ENCODE measurements around the gene PSMC2.

Gene PSMC2

DNA sequence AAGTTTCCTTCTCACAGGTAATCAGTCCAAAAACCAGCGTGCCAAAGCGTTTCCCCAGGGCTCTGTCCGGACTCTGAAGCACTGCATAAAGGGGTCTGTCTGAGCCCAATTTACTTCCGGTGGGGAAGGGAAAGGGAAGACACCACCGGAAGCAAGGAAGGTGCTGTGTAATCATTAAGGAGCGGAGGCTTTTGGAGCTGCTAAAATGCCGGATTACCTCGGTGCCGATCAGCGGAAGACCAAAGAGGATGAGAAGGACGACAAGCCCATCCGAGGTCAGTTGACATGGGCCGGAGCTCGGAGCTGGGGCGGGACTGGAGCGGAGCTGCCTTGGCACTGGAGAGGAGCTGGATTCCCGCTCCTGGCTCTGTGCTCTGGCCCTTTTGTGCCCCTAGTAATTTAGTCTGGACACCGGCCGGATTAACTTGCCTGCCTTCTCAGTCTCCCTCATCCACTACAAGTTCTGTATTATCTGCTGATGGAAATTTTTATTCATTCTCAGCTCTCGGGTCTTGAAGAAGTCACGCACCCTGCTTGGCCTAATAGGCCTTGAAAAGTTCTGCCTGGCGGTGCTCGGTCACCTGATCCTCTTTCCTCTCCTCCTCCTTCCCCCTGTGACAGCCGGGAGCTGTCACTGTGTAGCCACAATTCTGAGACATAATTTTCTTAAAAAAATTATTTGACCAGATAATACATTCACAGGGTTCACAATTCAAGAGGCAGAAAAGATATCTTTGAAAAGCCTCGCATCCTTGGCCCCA is at the start of gene PSMC2:
PSMC2 (plus strand) TSS at position 137 of the 761 bp plus-strand sequence; CDS start at position 206, 69 bp downstream.
- no peak for FAIRE-seq

DNA sequence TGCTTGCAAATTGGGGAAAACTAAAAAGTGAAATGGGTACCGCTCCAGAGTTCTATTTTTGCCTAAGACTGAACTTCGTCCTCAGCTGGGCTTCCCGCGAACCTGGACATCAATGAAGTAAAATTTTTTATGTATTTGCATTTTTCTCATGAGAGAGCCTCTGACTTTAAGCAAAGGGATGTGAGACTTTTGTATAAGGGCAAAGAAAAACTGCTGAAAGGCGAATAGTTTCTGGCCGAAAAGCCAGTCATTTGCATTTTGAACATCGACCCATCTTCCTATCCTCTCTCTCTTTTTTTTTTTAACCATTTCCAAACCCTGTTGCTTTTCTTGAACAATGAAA is 49.6 kb upstream of the PSMC2 start:
- no peak for FAIRE-seq

DNA sequence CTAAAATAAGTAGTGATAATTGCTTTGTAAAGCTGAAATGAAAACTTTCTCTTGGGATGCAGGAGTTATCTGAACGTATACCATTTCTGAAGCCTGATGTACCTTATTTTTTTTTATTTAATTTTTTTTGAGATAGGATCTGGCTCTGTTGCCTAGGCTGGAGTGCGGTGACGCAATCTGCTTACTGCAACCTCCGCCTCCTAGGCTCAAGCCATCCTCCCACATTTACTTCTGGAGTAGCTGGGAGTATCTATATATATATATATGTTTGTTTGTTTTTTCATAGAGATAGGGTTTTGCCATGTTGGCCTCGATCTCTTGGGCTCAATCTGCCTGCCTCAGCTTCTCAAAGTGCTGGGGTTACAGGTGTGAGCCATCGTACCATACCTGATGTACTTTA is 47.8 kb upstream of the PSMC2 start:
- no peak for FAIRE-seq

DNA sequence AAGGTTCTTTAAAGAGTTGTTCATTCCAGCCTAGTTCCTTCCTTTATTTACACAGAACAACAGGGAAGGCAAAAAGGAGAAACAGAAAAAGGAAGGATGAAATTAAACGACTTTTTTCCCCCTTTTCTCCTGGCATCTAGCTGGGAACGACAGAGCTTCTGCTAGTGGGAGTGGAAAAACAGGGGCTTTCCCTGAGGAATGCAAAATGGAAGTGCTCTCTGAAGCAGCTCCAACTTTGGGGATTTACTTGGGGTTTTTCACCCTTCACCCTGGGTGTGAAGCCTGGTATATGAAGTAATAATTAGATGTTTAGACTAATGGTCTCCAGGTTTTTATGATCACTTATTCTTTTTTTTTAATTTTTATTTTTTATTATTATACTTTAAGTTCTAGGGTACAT is 46.0 kb upstream of the PSMC2 start:
- no peak for FAIRE-seq

DNA sequence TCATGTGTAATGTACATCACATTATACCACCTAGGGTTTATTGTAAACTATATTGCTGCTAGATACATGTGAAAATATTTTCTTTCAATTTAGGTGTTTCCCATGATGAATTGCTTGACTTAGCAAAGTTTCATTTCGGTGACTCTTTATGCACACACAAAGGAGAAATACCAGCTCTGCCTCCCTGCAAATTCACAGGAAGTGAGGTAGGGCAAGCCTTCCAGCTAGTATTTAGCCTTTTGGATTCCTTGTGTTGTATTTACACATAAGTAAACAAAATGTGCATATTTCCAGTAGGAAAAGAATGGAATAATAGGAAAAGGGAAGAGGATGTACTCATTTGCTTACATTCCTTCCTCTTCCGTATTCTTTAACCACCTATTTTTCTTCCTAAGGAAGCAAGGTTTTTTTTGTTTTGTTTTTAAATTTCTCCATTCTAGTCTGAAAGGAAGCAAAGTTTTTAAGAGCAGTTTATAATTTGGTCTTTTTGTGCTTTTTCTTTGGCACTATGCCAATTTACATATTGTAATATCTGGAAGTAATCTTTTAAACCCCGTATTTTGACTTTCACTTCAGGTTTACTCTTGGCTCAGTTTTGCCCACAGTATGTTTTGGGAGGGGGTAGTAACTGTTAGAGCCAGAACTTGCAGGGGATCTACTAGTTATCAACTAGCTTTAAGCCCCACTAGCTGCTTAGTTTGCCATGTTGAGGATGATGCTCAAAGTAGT is 39.8 kb upstream of the PSMC2 start:
- no peak for FAIRE-seq

DNA sequence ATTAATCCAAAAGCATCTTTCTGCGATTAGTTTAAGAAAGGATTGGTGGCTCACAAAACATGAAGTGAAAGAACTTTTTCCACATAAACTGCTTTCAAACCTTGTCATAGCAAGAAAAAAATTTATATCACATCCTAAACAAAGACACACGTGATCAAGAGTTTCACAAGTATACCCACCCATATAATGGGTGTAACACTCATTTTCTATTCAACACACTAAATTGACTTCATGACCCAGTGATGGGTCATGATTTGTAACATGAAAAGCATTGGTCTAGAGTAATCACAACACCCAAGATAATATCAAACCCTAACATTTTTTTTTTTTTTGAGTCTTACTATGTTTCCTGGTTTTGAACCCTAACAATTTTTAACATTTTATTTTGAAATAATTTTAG is 32.6 kb upstream of the PSMC2 start:
- no peak for FAIRE-seq

DNA sequence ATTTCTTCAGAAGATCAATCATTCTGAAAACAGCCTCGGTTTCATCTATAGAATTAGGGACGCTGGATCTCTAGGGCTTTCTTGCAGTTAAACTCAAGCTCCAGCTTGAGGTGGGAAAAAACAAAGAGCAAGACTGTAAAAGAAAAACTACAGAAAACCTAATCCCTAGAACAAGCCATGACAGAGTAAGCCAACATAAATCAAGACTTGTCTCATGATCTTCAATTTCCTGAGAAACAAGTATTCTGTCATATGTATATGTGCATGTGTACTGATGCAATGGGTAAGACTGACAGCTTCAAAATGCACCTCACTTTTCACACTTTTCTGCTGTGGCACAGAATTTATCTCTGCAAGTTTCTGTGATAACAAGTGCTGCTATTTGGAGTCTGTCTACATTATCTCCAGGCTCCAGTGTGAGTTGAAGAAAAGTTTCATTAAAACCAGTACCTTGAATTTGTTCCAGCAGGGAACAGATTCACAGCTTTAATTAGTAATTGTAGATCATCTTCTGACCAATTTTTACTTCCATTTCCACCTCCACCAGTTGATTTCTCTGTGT is 31.0 kb upstream of the PSMC2 start:
- FAIRE-seq = no peak

DNA sequence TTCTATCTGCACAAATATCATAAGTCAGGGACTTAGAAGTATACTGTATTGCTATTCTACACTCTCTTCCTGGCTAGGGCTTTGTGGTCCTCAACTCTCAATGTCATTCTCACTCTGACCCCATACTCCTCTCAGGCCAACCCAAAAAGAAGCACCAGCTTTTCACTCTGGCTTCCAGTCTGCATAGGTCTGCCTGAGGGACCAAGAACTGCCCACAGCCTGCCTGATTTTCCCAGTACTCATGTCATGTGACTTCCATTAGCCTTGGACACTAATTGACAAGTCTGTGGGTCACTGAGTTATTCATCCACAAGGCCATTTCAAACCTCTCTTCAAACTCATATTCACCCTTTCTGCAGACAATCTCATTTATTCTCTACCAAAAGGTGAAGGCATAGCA is 30.4 kb upstream of the PSMC2 start:
- no peak for FAIRE-seq

DNA sequence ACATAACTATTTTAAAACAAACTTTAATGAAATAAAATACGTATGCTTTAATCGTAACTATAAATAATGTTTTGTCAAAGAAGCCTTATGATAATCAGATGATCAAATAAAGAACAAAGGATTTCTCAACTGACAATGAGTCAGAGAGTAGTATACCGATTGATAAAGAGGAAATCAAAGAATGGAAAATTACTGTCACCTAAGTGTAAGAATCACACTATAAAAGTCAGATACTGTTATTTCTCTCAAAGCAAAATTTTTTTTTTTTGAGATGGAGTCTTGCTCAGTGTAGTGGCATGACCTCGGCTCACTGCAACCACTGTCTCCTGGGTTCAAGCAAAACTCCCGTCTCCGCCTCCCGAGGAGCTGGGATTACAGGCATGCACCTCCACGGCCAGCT is 21.7 kb upstream of the PSMC2 start:
- FAIRE-seq = no peak

DNA sequence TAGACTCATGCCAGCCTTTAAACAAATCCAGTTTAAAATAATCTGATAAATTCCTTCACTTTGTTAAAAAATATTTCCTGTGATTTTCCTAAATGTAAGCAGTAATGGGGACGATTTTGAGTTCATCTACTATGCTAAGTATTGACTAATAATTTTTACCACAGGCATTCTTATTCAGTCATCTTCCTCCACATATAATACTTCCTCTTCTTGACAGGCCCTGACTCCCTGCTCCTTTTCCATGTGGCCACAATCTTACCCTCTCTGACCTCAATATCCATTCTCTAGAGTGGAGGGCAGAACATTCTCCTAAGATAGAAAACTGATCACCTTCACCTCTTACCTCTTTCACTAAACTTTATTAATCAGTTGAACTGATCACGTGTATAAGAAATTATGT is 10.7 kb upstream of the PSMC2 start:
- FAIRE-seq = no peak

DNA sequence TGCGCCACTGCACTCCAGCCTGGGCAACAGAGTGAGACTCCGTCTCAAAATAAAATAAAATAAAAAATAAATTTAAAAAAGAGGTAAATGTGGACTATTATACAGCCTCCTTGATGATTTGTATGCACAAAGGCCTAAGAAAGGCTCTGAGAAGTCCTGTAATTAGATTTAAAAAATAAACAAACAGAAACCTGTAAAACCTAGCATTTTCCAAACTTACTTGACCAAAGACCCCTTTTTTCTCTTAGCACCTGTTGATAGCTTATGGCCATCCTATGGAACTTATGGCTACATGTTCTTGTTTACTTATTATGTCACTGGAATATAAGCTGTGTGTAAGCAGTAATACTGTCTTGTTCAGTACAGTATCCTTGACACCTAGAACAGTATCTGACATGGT is 8.6 kb upstream of the PSMC2 start:
- no peak for FAIRE-seq

DNA sequence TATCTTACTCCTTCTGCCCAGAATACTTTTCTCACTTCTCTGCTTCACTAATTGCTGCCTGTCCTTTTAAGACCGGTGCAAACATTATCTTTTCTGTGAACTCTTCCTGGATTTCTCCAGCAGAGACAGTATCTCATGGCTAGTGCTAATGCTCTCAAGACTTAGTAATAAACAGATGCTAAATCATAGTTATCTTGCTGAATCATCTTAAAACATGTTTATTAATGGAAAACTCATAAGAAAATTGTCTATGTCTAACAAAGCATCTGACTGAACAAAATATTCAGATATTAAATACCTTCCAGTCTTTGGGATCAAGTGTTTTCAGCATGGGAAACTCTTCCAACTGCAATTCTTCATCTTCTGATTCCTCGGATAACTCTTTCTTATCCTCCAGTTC is 6.0 kb upstream of the PSMC2 start:
- no peak for FAIRE-seq

DNA sequence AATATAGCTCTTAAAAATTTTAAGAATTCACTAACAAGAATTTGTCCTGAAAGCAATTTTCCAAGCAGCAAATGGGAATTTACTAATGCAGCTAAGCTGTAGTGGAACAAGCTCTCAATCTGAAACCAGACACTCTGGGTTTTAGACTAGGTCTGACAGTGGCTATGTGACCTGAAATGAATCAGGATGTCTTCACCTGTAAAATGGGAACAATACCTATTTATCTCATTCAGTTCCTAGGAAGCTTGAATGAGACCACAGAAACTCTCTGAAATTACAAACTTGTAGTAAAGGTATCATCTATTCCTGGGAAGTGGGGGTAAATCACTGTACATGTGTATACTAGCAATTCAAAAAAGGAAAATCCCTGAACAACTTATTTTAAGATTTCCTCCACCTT is 4.1 kb upstream of the PSMC2 start:
- no peak for FAIRE-seq

DNA sequence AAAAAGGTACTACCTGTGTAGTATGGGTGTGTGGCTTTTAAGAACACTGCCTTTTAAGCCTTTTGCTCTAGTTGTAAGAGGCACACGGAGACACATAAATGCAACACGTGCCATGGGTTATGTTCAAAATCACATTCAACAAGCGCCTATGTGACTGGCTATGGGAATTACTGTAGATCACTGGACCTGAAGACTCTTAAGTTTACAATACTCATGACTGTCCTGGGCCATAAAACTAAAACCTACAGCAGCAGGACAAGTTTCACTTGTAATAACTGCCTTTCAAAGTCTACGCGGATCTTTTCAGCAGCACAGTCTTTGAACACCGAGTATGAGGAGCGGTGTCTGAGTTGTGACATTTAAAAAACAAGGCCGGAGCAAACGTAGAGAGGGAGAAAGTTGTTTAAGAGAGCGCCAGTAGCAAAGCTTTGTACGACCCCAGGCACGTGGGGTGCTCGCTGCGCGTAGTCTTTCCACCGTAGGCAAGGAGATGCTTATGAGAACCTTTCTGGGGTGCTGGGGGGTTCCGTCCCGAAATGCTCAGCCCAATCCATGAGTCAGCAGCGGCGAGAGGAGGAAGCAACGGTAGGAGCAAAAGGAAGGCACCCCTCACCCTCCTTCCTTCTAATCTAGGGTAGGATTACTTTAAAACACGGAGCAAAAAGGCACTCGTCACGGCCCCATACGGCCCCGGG is 3.5 kb upstream of the PSMC2 start:
- FAIRE-seq = no peak

DNA sequence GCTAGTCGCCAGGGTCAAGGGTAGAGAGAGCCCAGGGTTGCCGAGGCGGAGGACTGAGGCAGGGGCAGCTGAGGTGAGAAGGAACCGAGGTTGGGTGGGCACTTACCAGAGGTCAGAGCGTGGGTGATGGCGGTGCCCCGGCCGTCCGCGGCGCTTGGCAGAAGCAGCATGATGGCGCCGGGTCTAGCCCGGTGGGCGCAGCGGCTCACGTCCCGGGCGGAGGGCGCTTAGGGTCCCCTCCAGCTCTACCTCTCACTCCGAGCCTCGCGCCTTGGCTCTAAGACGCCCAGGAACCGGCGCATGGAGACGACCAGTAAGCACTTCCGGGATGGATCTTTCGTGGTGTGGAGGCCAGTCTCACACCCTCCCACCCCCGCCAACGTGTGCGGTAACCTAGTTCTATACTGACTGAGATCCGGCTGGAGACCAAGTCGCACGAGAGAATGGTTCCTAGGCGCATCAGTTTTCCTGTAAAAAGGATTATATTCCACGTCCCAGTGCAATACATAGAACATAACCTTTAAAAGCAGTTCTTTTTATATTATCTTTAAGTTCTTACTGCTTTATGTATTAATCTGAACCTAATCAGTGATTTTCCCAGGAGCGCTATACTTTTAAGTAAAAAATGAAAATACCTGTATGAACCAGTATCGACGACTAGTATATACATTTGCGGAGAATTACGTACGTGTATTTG is 2.8 kb upstream of the PSMC2 start, which contains the start of gene DNAJC2:
DNAJC2 (minus strand) TSS at position 315 of the 697 bp plus-strand sequence; CDS start at position 170, 145 bp downstream.
- FAIRE-seq = no peak

DNA sequence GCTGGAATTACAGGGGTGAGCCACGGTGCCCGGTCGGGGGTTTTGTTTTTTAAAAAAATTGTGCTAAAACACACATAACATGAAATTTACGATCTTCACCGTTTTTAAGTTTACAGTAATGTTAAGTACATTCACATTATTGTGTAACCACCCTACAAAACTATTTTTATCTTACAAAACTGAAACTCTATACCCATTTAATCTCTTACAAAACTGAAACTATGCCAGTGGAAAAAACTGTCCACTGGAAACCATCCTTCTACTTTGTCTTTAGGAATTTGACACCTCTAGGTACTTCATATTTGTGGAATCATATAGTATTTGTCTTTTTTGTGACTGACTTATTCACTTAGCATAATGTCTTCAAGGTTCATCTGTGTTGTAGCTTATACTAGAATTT is 1.0 kb upstream of the PSMC2 start:
- no peak for FAIRE-seq

DNA sequence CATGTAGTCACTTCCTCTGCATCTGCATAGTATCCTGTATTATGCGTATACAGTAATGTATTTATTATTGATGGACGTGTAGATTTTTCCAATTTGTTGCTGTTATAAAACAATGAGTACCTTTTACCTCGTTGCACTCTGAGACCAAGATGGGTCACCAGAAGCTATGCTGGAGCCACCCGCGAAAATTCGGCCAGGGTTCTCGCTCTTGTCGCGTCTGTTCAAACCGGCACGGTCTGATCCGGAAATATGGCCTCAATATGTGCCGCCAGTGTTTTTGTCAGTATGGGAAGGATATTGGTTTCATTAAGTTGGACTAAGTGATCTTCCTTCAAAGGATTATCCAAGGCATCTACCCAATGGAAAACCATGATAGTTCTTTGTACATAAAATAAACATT is 1.0 kb downstream of the PSMC2 start:
- no peak for FAIRE-seq

DNA sequence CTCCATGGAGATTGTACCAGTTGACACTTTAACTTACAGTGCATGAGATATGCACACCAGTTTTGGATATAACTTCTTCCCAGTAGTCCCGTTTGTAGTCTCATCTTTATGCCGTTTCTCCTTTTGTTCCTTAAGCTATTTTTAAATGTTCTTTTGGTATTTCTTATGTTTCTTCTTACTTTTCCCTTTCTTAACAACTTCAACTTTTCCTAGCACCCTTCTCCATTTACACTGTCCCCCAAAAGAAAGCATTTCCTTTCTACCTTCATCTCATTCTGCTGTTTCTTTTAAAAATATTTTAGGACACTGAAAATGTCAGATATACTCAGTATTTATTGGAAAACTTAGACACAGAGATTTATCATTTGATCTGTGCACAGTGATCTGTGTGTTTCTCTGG is 1.5 kb downstream of the PSMC2 start:
- no peak for FAIRE-seq

DNA sequence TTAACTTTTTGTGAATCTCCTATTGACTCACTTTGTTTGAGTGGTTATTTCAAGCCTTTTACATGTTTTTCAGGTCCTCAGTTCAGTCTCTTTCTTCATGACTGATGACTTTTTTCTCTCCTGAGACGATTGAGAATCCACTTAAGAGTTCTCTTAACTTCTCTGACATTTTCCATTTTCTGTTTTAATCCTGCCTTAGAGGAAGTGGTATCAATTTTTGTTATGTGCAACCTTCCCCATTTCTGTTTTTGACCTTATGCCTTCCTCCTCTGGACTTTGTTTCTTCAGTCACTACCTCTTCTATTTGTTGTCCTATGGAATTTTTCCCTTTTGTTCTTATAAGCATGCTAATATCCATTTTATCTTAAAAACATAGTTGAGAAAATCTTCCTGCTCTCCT is 2.4 kb downstream of the PSMC2 start:
- FAIRE-seq = no peak

DNA sequence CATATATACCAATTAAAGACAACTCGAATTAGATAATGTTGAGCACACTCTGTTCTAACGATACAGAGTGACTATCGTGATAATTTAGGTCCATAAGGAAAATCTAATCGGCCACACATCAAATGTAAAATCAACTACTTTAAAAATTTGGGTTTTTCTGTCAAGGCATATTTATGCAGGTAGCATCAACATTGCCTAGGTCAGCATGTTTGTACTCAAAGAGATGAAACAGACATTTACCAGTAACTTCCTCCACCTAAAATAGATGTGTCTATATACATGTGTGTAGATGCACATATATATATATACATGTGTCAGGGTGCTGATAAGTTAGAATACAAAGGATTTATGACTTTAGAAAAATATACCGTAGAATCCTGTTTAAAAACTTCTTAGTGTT is 22.0 kb downstream of the PSMC2 start:
- no peak for FAIRE-seq

DNA sequence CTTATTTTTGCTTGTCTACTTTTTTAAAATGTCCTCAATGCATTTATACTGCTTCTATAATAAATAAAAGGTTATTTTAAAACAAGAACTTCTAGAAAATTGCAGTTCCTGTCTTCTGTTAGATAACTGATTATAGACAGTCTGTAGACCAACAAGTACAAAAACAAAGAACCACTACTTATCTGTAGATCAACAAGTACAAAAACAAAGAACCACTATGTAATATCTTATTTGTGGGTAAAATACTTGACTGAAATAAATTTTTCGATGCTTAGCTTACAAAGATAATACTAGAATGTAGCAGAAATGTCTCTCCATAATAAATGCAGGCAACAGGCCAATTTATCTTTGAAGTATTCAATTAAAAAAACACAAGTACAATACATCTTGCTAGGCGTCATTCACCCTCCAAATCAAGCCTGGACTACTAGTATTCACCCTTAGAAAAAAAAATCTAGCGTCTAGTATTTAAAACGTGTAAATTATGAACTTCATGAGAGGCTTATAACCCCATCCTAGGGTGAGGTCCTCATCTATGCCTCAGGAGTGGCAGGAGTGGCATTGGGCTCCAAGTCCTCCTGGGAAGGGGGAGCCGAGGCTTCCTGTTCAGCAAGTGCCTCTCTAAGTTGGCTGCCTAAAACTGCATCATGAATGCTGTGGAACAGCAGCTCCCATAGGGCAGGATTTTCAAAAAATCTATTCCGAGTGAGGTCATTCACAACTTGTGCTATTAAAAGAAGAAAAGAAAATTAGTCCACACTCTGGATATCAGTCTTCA is 26.6 kb downstream of the PSMC2 start:
- FAIRE-seq = no peak

Data from colon (tissue), 2 donors.